GM19395 (cell line): ENCODE results near the gene POM121.
A peak's percentile ranks its signal among the peaks of the same experiment; 100 is the strongest.
"Not testable (repeated sequence)": the region's sequence is repeated elsewhere in the genome, so short reads cannot be mapped to it uniquely, and the experiment has no call there.

Experiments used
- ATAC-seq: cut with Tn5 transposase; IDR thresholded peaks from one replicate; pipeline ENCODE4 v1.9.1; 2021; ENCODE audit warnings: mild to moderate bottlenecking, moderate library complexity; ENCODE audit not compliant: unreplicated experiment

Gene POM121

GRCh38 chr7:72924733-72925545 is at the start of gene POM121:
POM121 (plus strand) TSS chr7:72925095; CDS start chr7:72925122, 27 bp downstream.
- ATAC-seq: peak; percentile 85

- ATAC-seq: peak; percentile 100
These were observed 45.7 kb upstream of the POM121 start for GRCh38 chr7:72879079-72879736.

- peak; percentile 11 for ATAC-seq
These were observed 45.1 kb upstream of the POM121 start for GRCh38 chr7:72879737-72880215.

- not testable (repeated sequence) for ATAC-seq
These were observed 33.1 kb upstream of the POM121 start for GRCh38 chr7:72891750-72892149.

- ATAC-seq: not testable (repeated sequence)
These were observed 20.2 kb upstream of the POM121 start for GRCh38 chr7:72904740-72905139.

GRCh38 chr7:72908422-72908821 is 16.5 kb upstream of the POM121 start:
- ATAC-seq: not testable (repeated sequence)

GRCh38 chr7:72911395-72911794 is 13.5 kb upstream of the POM121 start:
- ATAC-seq: not testable (repeated sequence)

- ATAC-seq: not testable (repeated sequence)
These were observed 11.1 kb upstream of the POM121 start for GRCh38 chr7:72913750-72914149.

GRCh38 chr7:72914756-72915525 is 10.0 kb upstream of the POM121 start:
- peak; percentile 91 for ATAC-seq

GRCh38 chr7:72919256-72919775 is 5.6 kb upstream of the POM121 start:
- ATAC-seq: no peak

GRCh38 chr7:72924386-72924732 is 536 bp upstream of the POM121 start:
- ATAC-seq: peak; percentile 29

GRCh38 chr7:72925546-72926120 is 738 bp downstream of the POM121 start:
- ATAC-seq: no peak

- ATAC-seq: not testable (repeated sequence)
These were observed 2.9 kb downstream of the POM121 start for GRCh38 chr7:72927791-72928190.

- ATAC-seq: not testable (repeated sequence)
These were observed 3.3 kb downstream of the POM121 start for GRCh38 chr7:72928216-72928615.

GRCh38 chr7:72942022-72942705 is 17.3 kb downstream of the POM121 start:
- not testable (repeated sequence) for ATAC-seq

GRCh38 chr7:72942956-72943355 is 18.1 kb downstream of the POM121 start:
- ATAC-seq: not testable (repeated sequence)

- not testable (repeated sequence) for ATAC-seq
These were observed 20.0 kb downstream of the POM121 start for GRCh38 chr7:72944937-72945336.

- ATAC-seq: not testable (repeated sequence)
These were observed 20.7 kb downstream of the POM121 start for GRCh38 chr7:72945597-72945996.

GRCh38 chr7:72946130-72946745 is 21.3 kb downstream of the POM121 start:
- ATAC-seq: not testable (repeated sequence)

- not testable (repeated sequence) for ATAC-seq
These were observed 23.8 kb downstream of the POM121 start for GRCh38 chr7:72948714-72949113.
